ENCODE measurements around the gene ACADVL.
"Not testable (repeated sequence)": the region's sequence is repeated elsewhere in the genome, so short reads cannot be mapped to it uniquely, and the experiment has no call there.

ACADVL gene

DNA sequence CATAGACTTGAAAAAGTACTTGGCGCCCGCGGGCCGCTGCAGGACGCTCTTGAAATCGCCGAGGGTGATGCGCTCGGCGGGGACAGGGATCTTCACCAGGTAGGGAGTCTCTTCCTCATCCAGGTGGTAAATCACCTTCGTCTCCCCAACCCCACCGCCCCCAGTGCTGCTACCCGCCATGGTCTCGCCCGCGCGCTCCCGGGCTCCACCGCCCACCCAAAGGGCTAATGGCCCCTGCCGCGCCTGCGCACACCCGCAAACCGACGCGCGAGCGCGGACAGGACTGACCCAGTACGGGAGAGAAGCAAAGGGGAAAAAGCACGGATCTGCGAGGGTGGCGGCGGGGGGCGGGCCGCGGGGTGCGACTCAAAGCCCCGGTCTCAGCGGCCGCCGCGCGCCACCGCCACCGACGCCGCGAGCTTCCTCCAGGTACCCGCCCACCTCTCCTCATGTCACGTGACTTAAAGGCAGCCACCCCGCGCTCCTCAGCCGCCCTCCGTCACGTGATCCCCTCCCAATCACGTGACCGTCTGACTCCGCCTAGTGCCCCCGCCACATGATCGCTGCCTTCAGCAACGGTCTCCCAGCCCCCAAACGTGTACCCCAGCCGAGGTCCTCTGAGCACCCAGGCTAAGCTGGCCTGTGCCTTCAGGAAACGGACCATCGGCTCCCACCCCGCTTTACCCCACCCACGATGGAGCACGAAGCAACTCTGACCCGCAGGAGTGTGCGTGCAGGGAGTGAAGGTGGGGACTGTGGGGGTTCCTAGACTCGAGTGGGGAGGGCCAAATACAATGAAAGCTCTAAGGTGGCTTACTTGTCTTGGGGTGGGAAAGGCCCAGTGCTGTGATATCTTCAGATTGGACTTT lies 14.6 kb downstream of the ACADVL start, which contains the start of gene DVL2:
Gene DVL2 (minus strand): TSS at position 435 of the 869 bp plus-strand sequence. CDS start 255 bp downstream, at position 180.
- peak; percentile 88 to 92 for DNase-seq (ENCODE audit: low read depth in 1 of 2, low spot score in 1 of 2)

DNA sequence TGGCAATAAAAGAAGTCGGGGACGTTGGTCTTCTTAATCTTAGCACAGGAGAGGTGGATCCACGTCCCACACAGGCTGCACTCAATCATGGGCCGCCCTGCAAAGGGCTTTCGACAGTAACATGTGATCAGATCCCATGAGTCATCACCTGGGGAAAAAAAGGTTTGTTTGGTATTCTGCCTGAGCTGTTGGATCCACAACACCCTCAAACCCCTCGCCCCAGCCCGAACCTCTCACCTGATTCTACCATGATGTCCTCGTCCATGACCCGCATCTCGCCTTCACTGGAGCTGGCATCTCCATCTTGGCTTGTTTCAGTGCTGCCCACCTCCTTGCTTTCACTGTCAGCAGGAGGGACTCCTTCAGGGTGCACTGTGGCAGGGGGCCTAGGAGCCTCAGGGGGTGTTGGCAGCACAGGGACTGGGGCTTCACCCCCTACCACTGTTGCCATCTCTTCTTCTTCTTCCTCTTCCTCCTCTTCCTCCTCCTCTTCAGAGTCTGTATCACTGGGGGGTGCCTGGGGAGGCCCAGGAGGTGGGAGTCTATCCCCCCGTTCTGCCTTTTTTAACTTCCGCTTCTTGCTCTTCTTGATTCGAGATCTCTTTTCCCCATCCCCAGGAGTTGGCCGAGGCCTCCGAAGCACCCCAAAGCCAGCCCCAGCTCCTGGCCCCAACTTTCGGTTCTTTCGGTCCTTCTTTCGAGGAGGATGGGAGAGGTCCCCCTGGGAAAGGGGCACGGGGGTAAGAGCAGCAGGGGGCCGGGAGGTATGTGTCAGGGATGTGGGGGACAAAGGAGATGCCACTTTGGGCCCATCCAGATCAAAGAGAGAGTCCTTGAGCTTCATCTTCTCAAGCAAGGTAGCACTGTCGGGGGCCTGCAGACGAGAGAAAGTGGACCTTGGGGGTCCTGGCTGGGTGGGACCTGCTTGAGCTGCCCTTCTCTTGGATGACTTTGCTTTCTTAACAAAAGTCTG lies 16.2 kb downstream of the ACADVL start:
- no peak for DNase-seq (ENCODE audit: low read depth in 1 of 2, low spot score in 1 of 2)

DNA sequence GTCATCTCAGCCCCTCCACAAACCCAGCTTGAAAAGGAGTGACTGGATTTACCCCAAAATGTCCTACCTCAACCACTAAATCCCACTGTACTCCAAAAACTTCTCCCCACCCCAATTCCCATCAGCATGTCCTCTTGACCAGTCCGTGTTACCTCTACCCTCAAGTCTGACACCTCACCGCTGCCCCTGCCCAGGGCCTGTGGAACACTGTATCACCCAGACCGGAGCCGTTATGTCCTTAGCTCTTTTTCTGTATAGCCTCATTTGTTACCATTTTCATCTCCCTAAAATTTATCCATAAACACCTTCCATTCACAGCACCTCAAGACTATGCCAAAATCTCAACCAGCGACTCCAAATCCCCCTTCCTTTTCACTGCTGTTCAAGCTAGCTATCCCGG lies 17.1 kb downstream of the ACADVL start:
- DNase-seq (ENCODE audit: low read depth in 1 of 2, low spot score in 1 of 2), result no peak

DNA sequence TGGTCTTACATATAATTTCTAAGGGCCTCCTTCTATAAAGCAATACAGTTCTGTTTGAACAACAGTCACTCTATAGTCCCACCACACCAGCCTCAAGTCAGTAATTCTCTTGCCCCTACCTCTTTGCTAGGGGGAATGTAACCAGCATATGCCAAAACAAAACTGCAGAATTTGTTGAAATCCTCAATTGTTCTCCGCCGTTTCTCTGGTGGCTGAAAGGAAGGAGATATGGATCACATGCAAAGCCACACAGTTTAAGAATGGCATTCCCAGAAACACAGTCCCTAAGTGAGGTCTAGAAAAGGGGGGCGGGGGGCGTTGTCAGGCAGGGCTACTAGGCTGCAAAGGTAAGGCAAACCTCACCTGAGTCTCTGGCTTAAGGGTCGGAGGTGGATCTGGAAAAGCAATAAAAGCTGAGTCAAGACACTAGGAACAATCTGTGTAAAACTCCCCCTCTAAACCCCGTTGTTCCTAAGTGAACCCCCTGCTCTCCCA lies 17.6 kb downstream of the ACADVL start:
- DNase-seq (ENCODE audit: low read depth in 1 of 2, low spot score in 1 of 2), result no peak

DNA sequence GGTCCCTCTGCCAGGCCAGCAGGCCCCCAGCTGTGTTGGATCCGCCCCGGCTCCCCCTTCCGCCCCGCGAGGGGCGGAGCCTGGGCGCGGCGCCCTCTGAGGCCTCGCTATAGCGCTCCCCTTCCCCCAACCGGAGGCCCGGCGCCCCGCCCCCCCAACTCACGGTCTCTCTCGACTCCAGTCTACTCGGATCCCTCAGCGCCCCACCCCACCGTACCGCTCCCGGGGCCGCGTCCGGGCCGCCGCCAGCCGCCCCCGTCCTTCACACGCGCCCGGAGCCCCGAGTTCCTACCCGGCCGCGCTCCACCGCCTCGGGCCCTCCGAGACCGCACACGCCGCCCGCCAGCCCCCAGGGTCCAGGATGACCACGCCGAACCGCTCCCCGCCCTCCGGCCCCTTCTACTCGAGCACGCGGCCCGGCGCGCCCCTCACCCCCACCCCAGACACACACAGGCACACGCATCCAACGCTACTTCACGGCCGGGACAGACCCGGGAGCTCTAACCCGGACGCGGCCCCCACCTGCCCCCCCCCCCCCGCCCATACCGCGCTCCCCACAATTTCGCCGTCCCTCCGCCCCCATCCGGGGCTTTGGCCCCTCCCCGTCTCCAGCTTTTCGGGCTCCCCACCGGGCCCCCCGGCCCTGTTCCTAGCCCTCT lies 18.2 kb downstream of the ACADVL start:
- DNase-seq (ENCODE audit: low read depth in 1 of 2, low spot score in 1 of 2), result peak; percentile 70 to 83

DNA sequence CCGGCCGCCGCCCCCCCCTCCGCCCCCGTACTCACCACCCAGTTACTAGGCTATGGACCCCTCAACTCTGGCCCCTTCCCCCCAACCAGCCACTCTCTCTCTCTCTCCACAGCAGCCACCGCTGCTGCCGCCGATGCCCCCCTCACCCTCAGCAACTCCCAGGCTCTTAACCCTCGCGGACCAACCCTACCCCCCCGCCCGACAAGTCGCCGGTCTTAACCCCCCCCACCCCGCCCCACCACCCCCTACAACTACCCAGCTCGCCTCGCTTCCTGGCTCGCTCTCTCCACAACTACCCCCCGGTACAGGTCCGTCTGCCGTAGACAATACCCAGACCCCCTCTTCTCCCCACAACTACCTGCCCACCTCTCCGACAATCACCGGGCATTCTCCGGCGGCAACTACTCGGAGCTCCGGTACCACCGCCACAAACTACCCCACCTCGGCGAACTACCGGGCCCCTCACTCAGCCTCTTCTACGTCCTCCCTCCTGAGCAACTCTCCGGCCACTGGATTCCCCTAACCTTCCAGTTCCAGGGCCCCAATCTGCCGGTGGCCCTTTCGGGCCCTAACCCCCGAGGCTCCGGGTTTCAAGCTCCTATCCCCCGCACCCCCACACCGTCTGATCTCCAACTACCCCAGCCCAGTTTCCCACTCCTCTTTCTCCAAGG lies 18.8 kb downstream of the ACADVL start:
- no peak for DNase-seq (ENCODE audit: low read depth in 1 of 2, low spot score in 1 of 2)

DNA sequence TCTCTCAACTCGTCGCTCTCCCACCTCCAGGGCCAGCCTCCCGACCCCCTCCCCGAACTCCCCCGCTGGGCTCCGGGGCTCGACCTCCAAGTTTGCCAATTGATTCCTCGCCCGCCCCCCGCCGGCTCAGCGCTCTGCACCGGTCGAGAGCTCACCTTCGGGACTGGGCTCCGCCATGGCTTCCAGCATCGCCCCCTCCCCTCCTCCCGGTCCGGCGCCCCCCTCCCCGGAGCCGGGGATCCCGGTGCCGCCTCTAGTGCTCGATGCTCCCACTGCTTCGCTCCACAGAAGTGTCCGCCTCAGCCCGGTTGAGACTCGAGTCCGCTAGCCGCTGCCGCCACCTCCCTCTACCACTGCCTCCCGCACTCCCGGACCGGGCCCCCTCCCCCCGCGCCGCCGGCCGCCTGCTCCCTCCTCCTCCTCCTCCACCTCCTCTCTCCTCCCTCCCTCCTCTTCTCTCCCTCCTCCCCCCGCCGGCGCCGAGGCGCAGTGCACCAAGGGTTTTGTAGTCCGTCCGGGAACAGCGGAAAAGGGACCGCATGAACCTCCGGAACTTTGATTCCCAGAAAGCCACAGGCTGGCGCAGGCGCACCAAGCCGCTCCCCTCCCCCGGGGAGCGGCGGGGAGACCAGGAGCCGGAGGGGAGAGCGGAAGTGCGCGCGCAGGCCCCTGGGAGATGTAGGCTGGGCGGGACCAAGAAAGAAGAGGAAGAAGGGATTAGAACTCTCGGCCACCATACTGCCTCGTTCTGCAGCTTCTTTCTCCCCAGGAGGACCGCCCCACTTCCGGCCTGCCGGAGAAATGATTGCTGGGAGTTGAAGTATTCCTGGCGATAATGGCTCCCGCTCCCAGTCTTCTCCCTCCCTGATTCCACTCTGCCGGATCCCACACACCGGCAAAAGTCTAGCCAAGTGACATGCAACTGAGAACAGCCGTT lies 19.6 kb downstream of the ACADVL start, which contains the start of gene PHF23:
Gene PHF23 (minus strand): TSS at position 367 of the 937 bp plus-strand sequence. CDS start 178 bp downstream, at position 189.
- DNase-seq (ENCODE audit: low read depth in 1 of 2, low spot score in 1 of 2), result peak; percentile 94 to 98

DNA sequence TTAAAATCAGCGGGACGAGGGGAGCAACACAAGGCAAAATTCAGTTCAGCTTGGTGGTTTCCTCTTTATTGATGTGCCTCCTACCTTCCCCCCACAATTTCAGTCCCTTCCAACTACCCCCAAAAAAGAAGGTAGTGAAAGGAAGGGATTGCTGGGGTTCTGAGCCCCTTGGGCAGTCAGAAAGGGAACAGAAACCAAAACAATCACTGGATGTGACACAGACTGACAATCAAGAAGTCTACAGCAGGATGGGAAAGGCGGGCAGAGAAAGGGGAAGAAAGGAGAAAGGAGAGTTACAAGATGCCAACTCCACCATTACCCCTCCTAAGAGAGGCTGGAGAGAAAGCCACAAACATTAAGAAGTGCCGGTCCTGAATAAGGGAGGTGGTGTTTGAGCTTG lies 20.6 kb downstream of the ACADVL start:
- DNase-seq (ENCODE audit: low read depth in 1 of 2, low spot score in 1 of 2), result no peak

DNA sequence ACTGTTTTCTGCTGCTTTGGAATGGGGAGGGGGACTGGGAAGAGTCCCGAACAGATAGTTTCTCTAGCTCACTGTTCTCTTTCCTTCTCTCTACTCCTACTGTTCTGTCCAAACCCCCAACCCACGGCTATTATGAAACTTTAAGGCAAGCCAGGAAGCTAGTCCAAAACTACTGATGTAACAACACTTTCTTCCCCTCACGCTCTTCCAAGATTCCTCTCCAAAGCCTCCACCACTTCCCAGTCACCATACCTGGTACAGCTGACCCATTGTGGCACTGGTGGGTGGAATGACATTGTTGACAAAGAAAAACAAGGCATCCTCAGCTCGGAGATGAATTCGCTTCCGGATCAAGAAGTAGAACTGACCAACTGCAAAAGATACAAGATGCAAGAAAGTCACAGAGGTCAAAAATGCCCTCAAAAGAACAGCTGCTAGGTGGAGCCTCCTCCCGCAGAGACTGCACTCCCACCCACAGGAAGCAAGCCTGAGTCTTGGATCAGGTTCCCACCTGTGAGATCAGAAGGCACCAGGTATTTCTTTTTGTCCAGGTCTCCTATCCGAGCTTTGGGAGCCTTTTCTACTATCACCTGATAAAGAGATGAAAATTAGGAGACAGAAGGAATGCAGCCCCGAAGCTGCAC lies 21.5 kb downstream of the ACADVL start:
- DNase-seq (ENCODE audit: low read depth in 1 of 2, low spot score in 1 of 2), result no peak

DNA sequence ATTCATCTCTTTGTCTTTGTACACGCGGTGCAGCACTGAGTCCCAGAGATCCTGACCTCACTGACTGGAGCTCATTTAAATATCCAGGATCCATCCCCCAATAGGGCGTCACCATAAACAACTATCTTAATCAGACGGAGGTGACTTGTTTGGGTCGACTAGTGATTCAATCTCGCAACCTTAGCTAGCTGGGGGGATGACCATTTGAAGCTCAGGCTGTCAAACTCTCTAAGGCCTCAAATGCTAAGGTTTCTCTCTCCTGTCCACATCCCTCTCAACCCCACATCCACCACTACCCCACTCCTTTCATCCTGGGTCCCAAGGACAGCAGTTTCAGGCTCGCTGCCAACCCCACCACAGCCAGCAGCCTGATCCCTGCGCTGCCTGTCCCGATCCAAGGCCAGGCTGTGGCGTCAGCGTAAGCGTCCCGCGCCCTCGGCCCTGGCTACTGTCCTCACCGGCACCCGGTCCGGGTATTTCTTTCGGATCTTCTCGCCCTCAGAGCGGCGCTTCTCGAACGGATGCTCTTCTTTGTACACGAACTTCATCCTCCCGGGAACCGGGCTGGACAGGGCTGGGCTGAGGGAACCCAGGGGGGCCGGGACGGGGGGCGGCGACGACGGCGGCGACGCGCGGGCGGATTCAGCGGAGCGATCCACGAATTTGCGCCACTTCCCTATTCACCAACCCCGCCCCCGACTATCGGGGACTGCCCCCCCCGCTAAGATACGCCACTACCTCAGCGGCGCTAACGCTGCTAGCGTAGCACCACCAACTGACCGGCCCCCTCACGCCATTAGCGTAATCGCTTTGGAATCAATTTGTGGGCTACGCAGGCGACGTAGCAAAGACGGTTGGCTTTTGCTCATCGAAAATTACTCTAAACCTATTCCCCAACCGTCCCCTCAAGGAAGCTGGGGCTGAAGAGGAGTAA lies 22.3 kb downstream of the ACADVL start, which contains the start of gene GABARAP:
Gene GABARAP (minus strand): TSS at position 667 of the 934 bp plus-strand sequence. CDS start 119 bp downstream, at position 548.
- DNase-seq (ENCODE audit: low read depth in 1 of 2, low spot score in 1 of 2), result peak; percentile 90 to 94

DNA sequence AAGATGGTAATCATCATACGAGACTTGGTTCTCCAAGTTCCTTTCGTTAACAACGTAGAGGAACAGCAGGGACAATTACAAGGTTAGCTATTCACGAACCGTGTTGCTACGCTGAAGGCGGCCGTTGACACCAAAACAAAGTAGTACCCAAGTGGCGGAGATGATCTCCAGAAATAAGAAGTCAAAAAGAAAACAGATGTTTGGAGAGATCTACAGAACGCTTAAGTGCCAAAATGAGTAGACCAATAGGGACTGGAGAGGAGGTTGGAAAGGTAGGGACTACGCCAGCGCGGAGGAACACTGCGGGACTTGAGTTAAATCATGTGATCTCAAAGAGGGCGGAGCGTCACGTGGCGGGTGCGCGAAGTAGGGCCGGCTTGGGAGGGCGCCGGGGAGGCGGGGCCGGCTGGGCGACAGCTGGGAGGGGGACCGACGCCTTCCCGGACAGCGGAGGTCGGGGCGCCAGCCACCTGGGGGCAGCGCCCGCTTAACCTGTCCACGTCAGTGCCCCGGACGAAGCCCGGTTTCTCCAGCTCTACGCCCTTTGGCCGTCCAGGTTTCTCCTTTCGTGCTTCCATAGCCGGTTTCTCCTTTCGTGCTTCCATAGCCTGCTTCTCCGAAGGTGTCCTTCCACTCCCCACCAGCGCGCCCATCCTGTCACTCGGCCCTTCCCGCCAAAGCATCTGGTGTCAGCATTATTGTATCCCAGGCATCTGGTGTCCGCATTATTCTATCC lies 23.1 kb downstream of the ACADVL start:
- peak; percentile 83 to 90 for DNase-seq (ENCODE audit: low read depth in 1 of 2, low spot score in 1 of 2)

DNA sequence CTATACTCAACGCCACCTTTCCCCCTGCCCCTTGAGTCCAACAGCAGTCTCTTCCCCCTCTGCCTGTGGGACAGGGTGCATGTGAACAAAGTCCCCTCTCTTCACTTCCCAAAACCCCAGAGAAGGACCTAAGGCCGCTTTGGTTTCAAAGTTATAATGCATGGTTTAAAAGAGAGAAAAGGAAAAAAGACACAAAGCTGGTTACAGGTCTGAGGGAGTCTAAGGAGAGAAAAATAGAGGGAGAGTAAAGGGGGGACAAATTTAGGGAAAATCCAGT lies 23.7 kb downstream of the ACADVL start:
- DNase-seq (ENCODE audit: low read depth in 1 of 2, low spot score in 1 of 2), result no peak

DNA sequence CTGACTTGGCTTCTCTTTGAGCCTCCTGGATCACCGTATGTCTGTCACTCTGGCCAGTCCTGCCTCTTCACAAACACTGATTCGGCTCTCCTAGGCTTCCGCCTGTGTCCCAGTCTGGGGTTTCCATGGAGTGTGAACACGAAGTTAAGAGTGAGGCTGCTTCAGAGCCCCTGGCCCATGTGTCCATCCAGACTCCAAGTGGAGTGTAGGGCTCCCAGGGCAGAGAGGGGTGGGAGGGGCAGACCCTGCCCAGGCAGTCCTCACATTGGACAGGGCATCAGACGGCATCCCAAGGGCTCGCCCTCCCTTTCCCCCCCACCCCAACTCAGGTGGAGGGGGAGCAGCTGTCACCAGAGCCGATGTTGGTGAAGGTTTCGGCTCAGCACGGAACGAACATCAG lies 24.1 kb downstream of the ACADVL start:
- DNase-seq (ENCODE audit: low read depth in 1 of 2, low spot score in 1 of 2), result not testable (repeated sequence)

DNA sequence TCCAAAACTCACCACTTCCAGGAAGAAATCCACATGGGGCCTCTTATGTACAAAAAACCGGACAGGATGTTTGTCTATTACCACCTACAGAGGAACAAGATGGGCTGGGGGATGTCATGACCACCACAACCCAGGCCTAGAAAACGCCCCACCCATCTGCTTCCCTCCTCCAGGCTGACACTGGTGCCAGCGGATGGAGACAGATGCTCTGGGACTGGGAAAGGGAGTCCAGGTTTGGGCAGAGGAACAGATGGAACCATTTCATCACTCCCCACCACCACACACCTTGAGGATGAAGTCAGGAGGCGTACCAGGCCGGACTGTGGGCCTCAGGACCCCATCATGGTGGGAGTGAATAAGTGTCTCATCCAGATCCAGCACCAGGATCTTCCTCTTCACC lies 27.0 kb downstream of the ACADVL start:
- DNase-seq (ENCODE audit: low read depth in 1 of 2, low spot score in 1 of 2), result no peak

DNA sequence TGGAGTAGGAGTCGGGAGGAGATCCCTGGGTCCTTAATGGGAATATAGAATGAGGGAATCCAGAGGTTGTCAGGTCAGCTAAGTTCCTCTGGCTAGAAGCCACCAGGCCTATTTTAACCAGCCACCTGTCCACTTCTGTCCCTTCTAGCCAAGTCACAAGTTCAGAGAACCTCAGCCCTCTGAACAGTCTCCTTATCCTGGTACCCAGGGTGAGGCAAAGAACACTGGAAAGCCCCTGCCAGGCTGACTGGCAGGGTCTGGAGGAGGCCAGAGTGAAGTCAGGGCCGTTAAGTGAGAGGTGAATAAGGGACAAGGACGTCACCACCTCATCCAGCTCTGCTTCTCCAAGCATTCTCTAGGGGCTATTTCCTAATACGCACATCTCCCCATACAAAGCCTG lies 29.1 kb downstream of the ACADVL start:
- no peak for DNase-seq (ENCODE audit: low read depth in 1 of 2, low spot score in 1 of 2)

DNA sequence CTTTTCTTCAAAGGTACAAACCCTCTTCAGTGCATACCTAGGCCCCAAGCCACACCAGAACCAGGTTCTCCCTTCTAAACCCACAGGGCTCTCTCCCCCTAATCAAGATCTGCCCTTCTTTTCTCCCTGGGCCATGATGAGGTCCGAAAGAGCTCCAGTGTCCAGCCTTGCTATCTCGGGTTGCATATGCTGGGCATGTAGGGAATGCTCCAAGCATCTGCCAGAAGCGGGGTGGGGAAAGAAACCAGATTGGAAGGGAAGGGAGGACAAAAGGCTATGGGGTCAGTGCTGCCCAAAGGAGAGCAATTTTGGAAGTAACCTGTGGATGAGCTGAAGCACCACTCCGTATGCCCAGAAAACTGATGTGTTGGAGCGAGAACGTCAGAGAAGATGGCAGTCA lies 29.5 kb downstream of the ACADVL start:
- no peak for DNase-seq (ENCODE audit: low read depth in 1 of 2, low spot score in 1 of 2)

DNA sequence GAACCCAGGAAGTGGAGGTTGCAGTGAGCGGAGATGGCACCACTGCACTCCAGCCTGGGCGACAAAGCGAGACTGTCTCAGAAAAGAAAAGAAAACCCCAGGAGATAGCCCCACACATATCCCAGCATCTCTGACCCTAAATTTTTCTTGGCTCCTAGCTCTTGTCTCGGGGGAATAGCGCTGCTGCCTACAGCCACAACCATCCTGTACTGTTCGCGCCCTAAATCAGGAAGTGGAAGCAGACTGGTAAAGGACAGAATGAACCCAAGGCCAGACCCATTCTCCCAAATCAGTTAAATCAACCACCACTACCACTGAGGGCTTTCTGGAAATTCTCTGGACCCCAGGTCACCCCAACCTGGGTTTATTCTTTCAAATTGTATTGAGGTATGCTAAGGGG lies 30.1 kb downstream of the ACADVL start:
- DNase-seq (ENCODE audit: low read depth in 1 of 2, low spot score in 1 of 2), result no peak

Data from activated CD4-positive, alpha-beta T cell treated with anti-CD3 and anti-CD28 coated beads, Interleukin-2, amount 50 U/mL, for 24 hours (primary cell).